HEK293 (cell line): ENCODE measurements around the gene CFL1.
A peak's percentile ranks its signal among the peaks of the same experiment; 100 is the strongest.

Experiments
- IKZF3 ChIP-seq: fragments of 450-650 bp; IDR thresholded peaks from 2 replicates; pipeline ENCODE4 v1.5.0; 2018; ENCODE audit warnings: missing biosample characterization, mild to moderate bottlenecking, missing genetic modification characterization, moderate library complexity
- KLF8 ChIP-seq: fragments of 450-650 bp; formaldehyde crosslinking; IDR thresholded peaks from 2 replicates; pipeline ENCODE4 v1.5.1; 2016; ENCODE audit warnings: missing biosample characterization, missing genetic modification characterization
- PRDM1 ChIP-seq: fragments of 450-650 bp; formaldehyde crosslinking; IDR thresholded peaks from 2 replicates; pipeline ENCODE4; 2016; ENCODE audit warnings: missing biosample characterization, missing genetic modification characterization
- WT1 ChIP-seq: fragments of 450-650 bp; formaldehyde crosslinking; IDR thresholded peaks from 2 replicates; pipeline ENCODE4 v1.5.1; 2016; ENCODE audit warnings: missing biosample characterization, missing genetic modification characterization
- YY1 ChIP-seq: fragments of 450-650 bp; formaldehyde crosslinking; IDR thresholded peaks from 2 replicates; pipeline ENCODE4 v1.5.1; 2018; ENCODE audit warnings: missing biosample characterization, missing genetic modification characterization
- YY2 ChIP-seq: fragments of 450-650 bp; formaldehyde crosslinking; IDR thresholded peaks from 2 replicates; pipeline ENCODE4 v1.5.1; 2016; ENCODE audit warnings: missing biosample characterization, missing genetic modification characterization
- ZBTB21 ChIP-seq: fragments of 450-650 bp; formaldehyde crosslinking; IDR thresholded peaks from 2 replicates; pipeline ENCODE4 v1.5.1; 2017; ENCODE audit warnings: missing biosample characterization, missing genetic modification characterization
- ZBTB6 ChIP-seq: fragments of 450-650 bp; formaldehyde crosslinking; IDR thresholded peaks from 2 replicates; pipeline ENCODE4 v1.5.1; 2017; ENCODE audit warnings: missing biosample characterization, missing genetic modification characterization
- ZFP3 ChIP-seq: fragments of 450-650 bp; formaldehyde crosslinking; IDR thresholded peaks from 2 replicates; pipeline ENCODE4 v1.5.1; 2016; ENCODE audit warnings: low read depth, missing biosample characterization, missing genetic modification characterization
- ZNF148 ChIP-seq: fragments of 450-650 bp; formaldehyde crosslinking; IDR thresholded peaks from 2 replicates; pipeline ENCODE4 v1.5.0; 2017; ENCODE audit warnings: missing biosample characterization, missing genetic modification characterization, borderline replicate concordance
- ZNF157 ChIP-seq: fragments of 450-650 bp; formaldehyde crosslinking; IDR thresholded peaks from 2 replicates; pipeline ENCODE4 v1.5.1; 2016; ENCODE audit warnings: missing biosample characterization, missing genetic modification characterization
- ZNF202 ChIP-seq: fragments of 450-650 bp; formaldehyde crosslinking; IDR thresholded peaks from 2 replicates; pipeline ENCODE4 v1.5.1; 2016; ENCODE audit warnings: missing biosample characterization, missing genetic modification characterization, borderline replicate concordance
- ZNF280D ChIP-seq: fragments of 450-650 bp; formaldehyde crosslinking; IDR thresholded peaks from 2 replicates; pipeline ENCODE4 v1.5.1; 2016; ENCODE audit warnings: missing biosample characterization, missing genetic modification characterization
- ZNF302 ChIP-seq: fragments of 450-650 bp; formaldehyde crosslinking; IDR thresholded peaks from 2 replicates; pipeline ENCODE4 v1.5.1; 2016; ENCODE audit warnings: missing biosample characterization, missing genetic modification characterization, low read depth
- ZNF449 ChIP-seq: fragments of 450-650 bp; formaldehyde crosslinking; IDR thresholded peaks from 2 replicates; pipeline ENCODE4 v1.5.1; 2017; ENCODE audit warnings: missing biosample characterization, mild to moderate bottlenecking, missing genetic modification characterization, moderate library complexity
- ZNF48 ChIP-seq: fragments of 450-650 bp; formaldehyde crosslinking; IDR thresholded peaks from 2 replicates; pipeline ENCODE4 v1.5.1; 2016; ENCODE audit warnings: missing biosample characterization, missing genetic modification characterization
- ZNF580 ChIP-seq: fragments of 450-650 bp; formaldehyde crosslinking; IDR thresholded peaks from 2 replicates; pipeline ENCODE4 v1.5.1; 2016; ENCODE audit warnings: missing biosample characterization, missing genetic modification characterization
- ZNF585B ChIP-seq: fragments of 450-650 bp; formaldehyde crosslinking; IDR thresholded peaks from 2 replicates; pipeline ENCODE4 v1.5.1; 2016; ENCODE audit warnings: missing biosample characterization, missing genetic modification characterization
- ZNF626 ChIP-seq: fragments of 450-650 bp; sonication (Bioruptor Pico); formaldehyde crosslinking; IDR thresholded peaks from 2 replicates; pipeline ENCODE4 v1.5.1; 2018; ENCODE audit warnings: missing biosample characterization, missing genetic modification characterization, inconsistent platforms
- ZSCAN4 ChIP-seq: fragments of 450-650 bp; formaldehyde crosslinking; IDR thresholded peaks from 2 replicates; pipeline ENCODE4 v1.5.1; 2017; ENCODE audit warnings: missing biosample characterization, missing genetic modification characterization
- TF ChIP-seq, protein P1 (sequence below): fragments of 450-650 bp; formaldehyde crosslinking; IDR thresholded peaks from 2 replicates; pipeline ENCODE4 v1.5.1; 2016; ENCODE audit warnings: missing biosample characterization, missing genetic modification characterization, borderline replicate concordance

Gene CFL1

DNA sequence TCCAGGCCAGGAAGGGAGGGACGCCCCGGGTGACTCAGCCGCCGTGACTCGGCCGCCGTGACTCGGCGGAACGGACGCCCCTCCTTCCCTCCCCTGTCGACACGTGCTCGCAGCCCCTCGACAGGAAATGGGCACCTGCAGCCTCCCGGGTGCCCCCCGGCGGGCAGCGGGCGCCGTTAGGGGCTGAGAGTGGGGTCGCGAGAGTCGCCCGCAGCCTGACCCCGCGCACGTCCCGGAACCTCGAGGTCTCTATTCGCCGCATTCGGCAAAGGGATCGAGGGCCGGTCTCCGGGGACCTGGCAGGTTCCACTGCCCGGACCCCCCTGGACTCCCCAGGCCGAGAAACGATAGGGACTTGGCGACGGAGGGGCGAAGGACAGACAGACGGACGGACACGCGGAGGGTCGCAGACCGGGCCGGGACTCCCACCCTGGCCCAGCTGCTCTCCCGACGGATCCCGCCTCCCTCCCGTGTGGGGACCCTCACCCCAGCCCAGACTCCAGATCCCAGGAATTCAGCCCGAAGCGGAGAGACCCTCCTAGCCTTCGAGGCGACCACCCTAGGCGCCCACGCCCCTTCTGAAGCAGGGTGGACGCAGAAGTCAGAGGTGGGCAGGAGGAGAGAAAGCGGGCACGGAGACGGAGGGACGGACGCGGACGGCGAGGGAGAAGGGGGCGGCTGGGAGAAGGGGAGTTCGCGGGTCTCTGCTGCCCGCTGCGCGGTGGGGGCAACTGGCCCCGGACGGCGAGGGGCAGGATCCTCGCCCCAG is 41.6 kb upstream of the CFL1 start (continued):
- no peak for TF ChIP-seq ZSCAN4 (tag by site-specific recombination)
- no peak for TF ChIP-seq ZNF202 (tag by site-specific recombination)
- no peak for TF ChIP-seq ZNF280D (tag by site-specific recombination)
- TF ChIP-seq ZNF449 (tag by site-specific recombination) = no peak
- TF ChIP-seq ZFP3 (tag by site-specific recombination) = no peak
- no peak for TF ChIP-seq ZBTB21
- TF ChIP-seq ZNF580 (tag by site-specific recombination) = no peak
- peak; percentile 27; the same call in 1 of the 2 replicates for TF ChIP-seq KLF8
- no peak for TF ChIP-seq ZNF148 (tag by site-specific recombination)
- no peak for TF ChIP-seq ZNF157 (tag by site-specific recombination)
- no peak for TF ChIP-seq ZNF626 (tag by site-specific recombination)
- no peak for TF ChIP-seq ZNF585B (tag by site-specific recombination)
- TF ChIP-seq ZNF302 = no peak
- peak; percentile 62 for TF ChIP-seq WT1 (tag by site-specific recombination)
- TF ChIP-seq ZNF48 (tag by site-specific recombination) = no peak
- no peak for TF ChIP-seq YY2 (tag by site-specific recombination)
- TF ChIP-seq PRDM1 (tag by site-specific recombination) = no peak
- no peak for TF ChIP-seq YY1 (tag by site-specific recombination)
- no peak for TF ChIP-seq ZBTB6 (tag by site-specific recombination)
- TF ChIP-seq, protein P1, sequence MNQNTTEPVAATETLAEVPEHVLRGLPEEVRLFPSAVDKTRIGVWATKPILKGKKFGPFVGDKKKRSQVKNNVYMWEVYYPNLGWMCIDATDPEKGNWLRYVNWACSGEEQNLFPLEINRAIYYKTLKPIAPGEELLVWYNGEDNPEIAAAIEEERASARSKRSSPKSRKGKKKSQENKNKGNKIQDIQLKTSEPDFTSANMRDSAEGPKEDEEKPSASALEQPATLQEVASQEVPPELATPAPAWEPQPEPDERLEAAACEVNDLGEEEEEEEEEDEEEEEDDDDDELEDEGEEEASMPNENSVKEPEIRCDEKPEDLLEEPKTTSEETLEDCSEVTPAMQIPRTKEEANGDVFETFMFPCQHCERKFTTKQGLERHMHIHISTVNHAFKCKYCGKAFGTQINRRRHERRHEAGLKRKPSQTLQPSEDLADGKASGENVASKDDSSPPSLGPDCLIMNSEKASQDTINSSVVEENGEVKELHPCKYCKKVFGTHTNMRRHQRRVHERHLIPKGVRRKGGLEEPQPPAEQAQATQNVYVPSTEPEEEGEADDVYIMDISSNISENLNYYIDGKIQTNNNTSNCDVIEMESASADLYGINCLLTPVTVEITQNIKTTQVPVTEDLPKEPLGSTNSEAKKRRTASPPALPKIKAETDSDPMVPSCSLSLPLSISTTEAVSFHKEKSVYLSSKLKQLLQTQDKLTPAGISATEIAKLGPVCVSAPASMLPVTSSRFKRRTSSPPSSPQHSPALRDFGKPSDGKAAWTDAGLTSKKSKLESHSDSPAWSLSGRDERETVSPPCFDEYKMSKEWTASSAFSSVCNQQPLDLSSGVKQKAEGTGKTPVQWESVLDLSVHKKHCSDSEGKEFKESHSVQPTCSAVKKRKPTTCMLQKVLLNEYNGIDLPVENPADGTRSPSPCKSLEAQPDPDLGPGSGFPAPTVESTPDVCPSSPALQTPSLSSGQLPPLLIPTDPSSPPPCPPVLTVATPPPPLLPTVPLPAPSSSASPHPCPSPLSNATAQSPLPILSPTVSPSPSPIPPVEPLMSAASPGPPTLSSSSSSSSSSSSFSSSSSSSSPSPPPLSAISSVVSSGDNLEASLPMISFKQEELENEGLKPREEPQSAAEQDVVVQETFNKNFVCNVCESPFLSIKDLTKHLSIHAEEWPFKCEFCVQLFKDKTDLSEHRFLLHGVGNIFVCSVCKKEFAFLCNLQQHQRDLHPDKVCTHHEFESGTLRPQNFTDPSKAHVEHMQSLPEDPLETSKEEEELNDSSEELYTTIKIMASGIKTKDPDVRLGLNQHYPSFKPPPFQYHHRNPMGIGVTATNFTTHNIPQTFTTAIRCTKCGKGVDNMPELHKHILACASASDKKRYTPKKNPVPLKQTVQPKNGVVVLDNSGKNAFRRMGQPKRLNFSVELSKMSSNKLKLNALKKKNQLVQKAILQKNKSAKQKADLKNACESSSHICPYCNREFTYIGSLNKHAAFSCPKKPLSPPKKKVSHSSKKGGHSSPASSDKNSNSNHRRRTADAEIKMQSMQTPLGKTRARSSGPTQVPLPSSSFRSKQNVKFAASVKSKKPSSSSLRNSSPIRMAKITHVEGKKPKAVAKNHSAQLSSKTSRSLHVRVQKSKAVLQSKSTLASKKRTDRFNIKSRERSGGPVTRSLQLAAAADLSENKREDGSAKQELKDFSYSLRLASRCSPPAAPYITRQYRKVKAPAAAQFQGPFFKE (tag by site-specific recombination) = no peak
- no peak for TF ChIP-seq IKZF3
